ENCODE results near the gene GDI2. TPM values are rescaled to one million over a fixed set of nuclear protein-coding genes. Genes with fewer than 3 reads are reported as not detected.
A peak's percentile ranks its signal among the peaks of the same experiment; 100 is the strongest.
"Not testable (repeated sequence)": the region's sequence is repeated elsewhere in the genome, so short reads cannot be mapped to it uniquely, and the experiment has no call there.

GDI2 gene
- total RNA-seq, 2 donors from 2014 or later: 141 to 209 TPM

DNA sequence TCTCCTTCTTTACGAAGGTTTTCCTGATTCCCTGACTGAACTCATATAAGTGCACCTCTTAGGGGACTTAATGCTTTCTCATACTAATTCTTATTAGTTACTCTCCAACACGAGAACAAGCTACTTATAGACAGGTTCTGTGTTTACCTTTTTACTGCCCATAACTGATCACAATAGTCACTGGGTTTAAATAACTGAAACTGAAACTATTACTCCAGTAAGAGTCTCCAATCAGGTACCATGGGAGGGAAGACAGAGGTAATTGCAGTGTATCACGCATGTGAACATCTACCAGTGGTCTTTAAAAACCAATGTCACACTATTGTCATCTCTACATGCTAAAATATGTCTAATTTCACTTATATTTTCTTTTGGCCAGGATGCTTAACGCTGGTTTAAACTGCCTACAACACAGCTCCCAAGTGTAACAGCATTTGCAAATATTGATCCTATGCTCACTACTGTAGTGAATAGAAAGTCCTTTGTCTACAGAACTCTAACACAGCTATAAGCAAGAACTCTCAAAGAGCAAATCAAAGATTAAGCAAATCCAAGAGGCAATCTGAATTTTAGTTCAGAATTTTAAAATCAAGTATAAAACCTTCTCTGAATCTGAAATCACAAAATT is 3.6 kb downstream of the GDI2 start:
- ATAC-seq (ENCODE audit: insufficient number of reproducible peaks, low FRiP score, low read depth): no peak
- H3K4me3 ChIP-seq: peak overlapping the region; percentile 17
- no peak overlapping the region for H3K27ac ChIP-seq
- no peaks in the 10 kb centered on the region for H3K36me3 ChIP-seq
- TF ChIP-seq, protein P1, sequence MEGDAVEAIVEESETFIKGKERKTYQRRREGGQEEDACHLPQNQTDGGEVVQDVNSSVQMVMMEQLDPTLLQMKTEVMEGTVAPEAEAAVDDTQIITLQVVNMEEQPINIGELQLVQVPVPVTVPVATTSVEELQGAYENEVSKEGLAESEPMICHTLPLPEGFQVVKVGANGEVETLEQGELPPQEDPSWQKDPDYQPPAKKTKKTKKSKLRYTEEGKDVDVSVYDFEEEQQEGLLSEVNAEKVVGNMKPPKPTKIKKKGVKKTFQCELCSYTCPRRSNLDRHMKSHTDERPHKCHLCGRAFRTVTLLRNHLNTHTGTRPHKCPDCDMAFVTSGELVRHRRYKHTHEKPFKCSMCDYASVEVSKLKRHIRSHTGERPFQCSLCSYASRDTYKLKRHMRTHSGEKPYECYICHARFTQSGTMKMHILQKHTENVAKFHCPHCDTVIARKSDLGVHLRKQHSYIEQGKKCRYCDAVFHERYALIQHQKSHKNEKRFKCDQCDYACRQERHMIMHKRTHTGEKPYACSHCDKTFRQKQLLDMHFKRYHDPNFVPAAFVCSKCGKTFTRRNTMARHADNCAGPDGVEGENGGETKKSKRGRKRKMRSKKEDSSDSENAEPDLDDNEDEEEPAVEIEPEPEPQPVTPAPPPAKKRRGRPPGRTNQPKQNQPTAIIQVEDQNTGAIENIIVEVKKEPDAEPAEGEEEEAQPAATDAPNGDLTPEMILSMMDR (IDR thresholded peaks at IDR 0.05): no peak
- DNase-seq (ENCODE audit: low spot score): no peak
- no peaks in the 10 kb centered on the region for H3K27me3 ChIP-seq (replicated peaks; ENCODE audit: insufficient read depth)
- peaks cover 48 to 62% of the 10 kb centered on the region in 2 donors for H3K4me1 ChIP-seq (ENCODE audit: control insufficient read depth in 1 of 2, low read depth in 2 of 2)
- H3K9me3 ChIP-seq: no peaks in the 10 kb centered on the region

DNA sequence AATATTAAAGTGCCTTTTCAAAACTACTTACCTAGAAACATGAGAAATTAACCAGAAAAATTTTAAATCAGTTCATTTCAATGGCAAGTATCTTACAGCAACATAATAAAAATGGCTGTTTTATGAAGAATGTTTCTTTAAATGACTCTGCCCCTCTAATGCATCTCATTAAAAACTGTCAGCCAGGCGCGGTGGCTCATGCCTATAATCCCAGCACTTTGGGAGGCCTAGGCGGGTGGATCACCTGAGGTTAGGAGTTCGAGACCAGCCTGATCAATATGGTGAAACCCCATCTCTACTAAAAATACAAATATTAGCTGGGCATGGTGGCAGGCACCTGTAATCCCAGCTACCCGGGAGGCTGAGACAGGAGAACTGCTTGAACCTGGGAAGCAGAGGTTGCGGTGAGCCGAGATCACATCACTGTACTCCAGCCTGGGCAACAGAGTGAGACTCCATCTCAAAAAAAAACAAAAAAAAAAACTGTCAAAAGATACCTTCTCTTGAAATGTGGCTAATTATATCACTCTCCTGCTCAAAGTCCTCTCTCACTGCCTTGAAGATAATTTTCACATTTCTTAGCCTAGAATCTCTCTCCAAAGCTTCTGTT is 4.3 kb downstream of the GDI2 start:
- DNase-seq (ENCODE audit: low spot score); H3K27me3 ChIP-seq (replicated peaks; ENCODE audit: insufficient read depth); H3K36me3 ChIP-seq; H3K9me3 ChIP-seq; ATAC-seq (ENCODE audit: insufficient number of reproducible peaks, low FRiP score, low read depth); H3K27ac ChIP-seq: not testable (repeated sequence)
- Histone ChIP-seq H3K4me1 (ENCODE audit: control insufficient read depth in 1 of 2, low read depth in 2 of 2) (peaks cover 49 to 57% of the 10 kb centered on the region in 2 donors), H3K4me3 (peak overlapping the region; percentile 17)

DNA sequence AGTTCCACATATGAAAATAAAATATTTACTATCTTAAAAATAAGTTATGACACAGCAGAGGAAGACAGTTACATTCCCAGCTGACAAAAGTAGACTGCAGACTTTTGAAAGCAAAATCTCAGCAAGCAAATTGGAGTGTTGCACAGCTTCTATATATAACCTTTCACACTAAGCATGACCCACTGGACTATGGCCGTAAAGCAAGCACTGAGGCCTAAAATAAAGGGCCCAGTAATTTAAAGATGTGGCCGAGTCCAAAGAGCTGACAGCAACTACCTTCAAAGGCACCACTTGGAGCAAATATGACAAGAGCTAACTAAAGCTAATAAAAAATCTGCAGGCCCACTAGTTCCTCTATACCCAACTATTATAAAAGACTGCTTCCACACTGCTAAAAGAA is 6.5 kb downstream of the GDI2 start:
- DNase-seq (ENCODE audit: low spot score) (no peak), ATAC-seq (ENCODE audit: insufficient number of reproducible peaks, low FRiP score, low read depth) (no peak)
- Histone ChIP-seq H3K27me3 (replicated peaks; ENCODE audit: insufficient read depth) (no peaks in the 10 kb centered on the region), H3K36me3 (no peaks in the 10 kb centered on the region), H3K4me1 (ENCODE audit: control insufficient read depth in 1 of 2, low read depth in 2 of 2) (peaks cover 45 to 55% of the 10 kb centered on the region in 2 donors), H3K9me3 (no peaks in the 10 kb centered on the region), H3K4me3 (no peak overlapping the region), H3K27ac (no peak overlapping the region)
- TF ChIP-seq, protein P1 (IDR thresholded peaks at IDR 0.05): no peak

DNA sequence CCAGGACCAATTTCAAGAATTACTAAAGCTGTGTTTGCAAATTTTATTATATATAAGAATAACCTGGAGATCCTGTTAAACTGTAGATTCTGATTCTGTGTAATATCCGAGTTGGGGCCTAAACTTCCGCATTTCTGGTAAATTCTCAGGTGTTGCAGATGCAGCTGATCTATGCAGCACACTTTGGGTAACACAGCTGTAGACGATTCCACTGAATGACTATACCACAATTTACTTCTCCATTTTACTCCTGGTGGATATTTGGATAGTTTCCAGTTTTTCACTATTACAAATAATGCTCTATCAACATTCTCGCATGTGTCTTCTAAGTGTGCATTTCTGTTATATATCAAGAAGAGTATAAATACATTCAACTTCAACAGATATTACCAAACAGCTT is 7.5 kb downstream of the GDI2 start:
- no peak for DNase-seq (ENCODE audit: low spot score)
- H3K27me3 ChIP-seq (replicated peaks; ENCODE audit: insufficient read depth): no peaks in the 10 kb centered on the region
- peaks cover 37 to 44% of the 10 kb centered on the region in 2 donors for H3K4me1 ChIP-seq (ENCODE audit: control insufficient read depth in 1 of 2, low read depth in 2 of 2)
- no peaks in the 10 kb centered on the region for H3K9me3 ChIP-seq
- ATAC-seq (ENCODE audit: insufficient number of reproducible peaks, low FRiP score, low read depth): no peak
- no peak overlapping the region for H3K27ac ChIP-seq
- H3K36me3 ChIP-seq: no peaks in the 10 kb centered on the region
- TF ChIP-seq, protein P1 (IDR thresholded peaks at IDR 0.05): no peak
- no peak overlapping the region for H3K4me3 ChIP-seq

DNA sequence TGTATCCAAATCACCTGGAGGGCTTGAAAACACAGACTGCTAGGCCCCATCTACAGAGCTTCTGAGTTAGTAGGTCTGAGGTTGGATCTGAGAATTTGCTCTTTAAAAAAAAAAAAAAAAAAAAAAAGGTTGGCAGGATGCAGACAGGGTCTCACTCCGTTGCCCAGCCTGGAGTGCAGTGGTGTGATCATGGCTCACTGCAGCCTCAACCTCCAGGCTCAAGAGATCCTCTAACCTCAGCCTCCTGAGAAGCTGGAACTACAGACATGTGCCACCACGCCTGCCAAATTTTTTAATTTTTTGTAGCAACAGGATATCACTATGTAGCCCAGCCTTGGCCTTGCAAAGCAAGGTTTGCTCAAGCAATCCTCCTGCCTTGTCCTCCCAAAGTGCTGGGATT is 8.0 kb downstream of the GDI2 start:
- H3K9me3 ChIP-seq: no peaks in the 10 kb centered on the region
- TF ChIP-seq, protein P1 (IDR thresholded peaks at IDR 0.05): no peak
- ATAC-seq (ENCODE audit: insufficient number of reproducible peaks, low FRiP score, low read depth) (no peak), DNase-seq (ENCODE audit: low spot score) (no peak)
- H3K27me3 ChIP-seq (replicated peaks; ENCODE audit: insufficient read depth): no peaks in the 10 kb centered on the region
- no peak overlapping the region for H3K4me3 ChIP-seq
- peaks cover 33 to 40% of the 10 kb centered on the region in 2 donors for H3K4me1 ChIP-seq (ENCODE audit: control insufficient read depth in 1 of 2, low read depth in 2 of 2)
- peaks cover 2% of the 10 kb centered on the region for H3K36me3 ChIP-seq
- no peak overlapping the region for H3K27ac ChIP-seq

All from thoracic aorta (tissue), 2 donors.